Smooth muscle cell of the pulmonary artery (primary cell): ENCODE data around the gene PATZ1. TPM values are rescaled to one million over a fixed set of nuclear protein-coding genes. Genes with fewer than 3 reads are reported as not detected.

Experiments used
- total RNA-seq: library from RNA; depleted of rRNA; stranded (reverse); fragments of >200 nt; gene quantifications from 2 replicates; pipeline ENCODE4 v1.2.3, GENCODE V29; 2014

Gene PATZ1, protein sequence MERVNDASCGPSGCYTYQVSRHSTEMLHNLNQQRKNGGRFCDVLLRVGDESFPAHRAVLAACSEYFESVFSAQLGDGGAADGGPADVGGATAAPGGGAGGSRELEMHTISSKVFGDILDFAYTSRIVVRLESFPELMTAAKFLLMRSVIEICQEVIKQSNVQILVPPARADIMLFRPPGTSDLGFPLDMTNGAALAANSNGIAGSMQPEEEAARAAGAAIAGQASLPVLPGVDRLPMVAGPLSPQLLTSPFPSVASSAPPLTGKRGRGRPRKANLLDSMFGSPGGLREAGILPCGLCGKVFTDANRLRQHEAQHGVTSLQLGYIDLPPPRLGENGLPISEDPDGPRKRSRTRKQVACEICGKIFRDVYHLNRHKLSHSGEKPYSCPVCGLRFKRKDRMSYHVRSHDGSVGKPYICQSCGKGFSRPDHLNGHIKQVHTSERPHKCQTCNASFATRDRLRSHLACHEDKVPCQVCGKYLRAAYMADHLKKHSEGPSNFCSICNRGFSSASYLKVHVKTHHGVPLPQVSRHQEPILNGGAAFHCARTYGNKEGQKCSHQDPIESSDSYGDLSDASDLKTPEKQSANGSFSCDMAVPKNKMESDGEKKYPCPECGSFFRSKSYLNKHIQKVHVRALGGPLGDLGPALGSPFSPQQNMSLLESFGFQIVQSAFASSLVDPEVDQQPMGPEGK
- 14.6 and 15.7 TPM in 2 replicates for total RNA-seq

DNA sequence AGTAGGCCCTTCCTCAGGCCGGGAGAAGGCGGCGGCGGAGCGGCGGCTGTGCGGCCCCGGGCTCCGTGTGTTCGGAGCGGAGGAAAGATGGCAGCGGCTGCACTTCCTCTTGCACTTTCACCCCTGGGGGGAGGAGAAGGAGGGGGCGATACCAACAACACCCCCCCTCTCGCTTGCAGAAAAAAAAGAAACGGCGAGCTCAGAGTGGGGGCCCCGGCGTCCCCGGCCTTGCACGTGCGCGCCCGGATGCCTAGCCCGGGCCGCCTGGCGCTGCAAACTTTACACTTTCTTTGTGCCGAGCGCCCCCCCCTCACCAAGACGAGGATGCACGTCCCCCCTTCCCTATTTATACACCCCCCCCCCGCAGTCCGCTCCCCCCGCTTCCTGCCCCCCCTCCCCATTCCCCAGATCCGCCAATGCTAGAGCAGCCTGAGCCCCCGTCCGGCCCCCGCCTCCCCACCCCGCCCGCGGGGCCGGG lies at the start of gene PATZ1:
Gene PATZ1, minus strand, starts transcription at position 92 of the 478 bp plus-strand sequence. CDS start 744 bp downstream, outside the sequence.

DNA sequence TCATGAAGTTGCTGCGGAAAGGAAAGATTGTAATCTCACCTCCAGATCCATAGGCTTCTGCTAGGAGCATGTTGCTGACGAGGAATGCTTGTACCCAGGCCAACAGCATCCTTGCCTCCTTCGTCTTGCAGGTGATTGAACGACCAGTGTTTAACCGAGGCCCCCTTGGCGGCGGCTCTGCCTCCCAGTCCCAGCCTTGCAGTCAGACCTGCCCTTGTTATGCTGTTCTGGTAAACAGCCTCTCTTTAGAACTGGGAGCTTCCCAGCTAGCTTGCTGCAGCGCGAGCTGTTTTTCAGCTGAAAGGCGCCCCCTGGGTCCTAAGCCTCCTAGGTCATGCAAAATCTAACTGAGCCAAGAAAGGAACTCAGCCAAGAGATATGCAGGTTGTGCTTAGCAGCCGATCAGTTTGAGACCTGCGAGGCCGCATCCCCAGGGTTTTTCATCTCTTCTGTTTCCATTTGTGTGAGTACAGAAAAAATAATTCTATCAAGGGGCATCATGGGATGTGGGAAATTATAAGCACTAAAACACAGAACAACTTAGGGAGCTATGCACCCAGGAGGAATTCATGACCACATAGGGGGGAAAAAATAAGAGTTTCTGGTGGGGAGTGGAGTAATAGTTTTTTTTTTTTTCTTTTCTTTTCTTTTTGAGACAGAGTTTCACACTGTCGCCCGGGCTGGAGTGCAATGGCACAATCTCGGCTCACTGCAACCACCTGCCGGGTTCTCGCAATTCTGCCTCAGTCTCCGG lies 53.7 kb downstream of the PATZ1 start, which contains the start of gene PIK3IP1:
Gene PIK3IP1, minus strand, starts transcription at position 253 of the 754 bp plus-strand sequence. Its CDS starts 144 bp downstream, at position 109.

Other genes with a start within 250 kb of the PATZ1 start
- gene SELENOM, start 238.8 kb downstream of the PATZ1 start, total RNA-seq = 145 and 156 TPM in 2 replicates
- 0.26 and 0.46 TPM in 2 replicates for gene INPP5J, start 223.4 kb downstream of the PATZ1 start, total RNA-seq
- gene PLA2G3, start 205.8 kb downstream of the PATZ1 start, total RNA-seq = not detected in 2 replicates
- gene RNF185, start 186.2 kb downstream of the PATZ1 start, total RNA-seq = 42.2 and 45.2 TPM in 2 replicates
- 22.8 and 125 TPM in 2 replicates for gene LIMK2, start 134.0 kb downstream of the PATZ1 start, total RNA-seq
- gene PIK3IP1, start 53.9 kb downstream of the PATZ1 start, total RNA-seq = 28.9 and 29.4 TPM in 2 replicates
- 50.0 and 52.5 TPM in 2 replicates for gene DRG1, start 53.3 kb upstream of the PATZ1 start, total RNA-seq
- 8.5 and 14.6 TPM in 2 replicates for gene EIF4ENIF1, start 143.5 kb upstream of the PATZ1 start, total RNA-seq
- 16.9 and 21.6 TPM in 2 replicates for gene SFI1, start 150.2 kb upstream of the PATZ1 start, total RNA-seq